Calu3 (cell line): ENCODE data around the gene RIN3. TPM values are rescaled to one million over a fixed set of nuclear protein-coding genes. Genes with fewer than 3 reads are reported as not detected.

ENCODE experiments used
- BruUV-seq: library from RNA; stranded (reverse); fragments of 400-500 nt; replicated peaks from 2 replicates; lab custom pipeline; 2021; lab: Mats Ljungman, UMichigan
- CTCF ChIA-PET: fragments of 300-600 bp; sonication (Branson Sonifier 250); formaldehyde crosslinking; loops from one replicate; lab custom pipeline; 2022; ENCODE audit warnings: antibody characterized with exemption; lab: Charles Lee
- DNase-seq: peaks from one replicate; pipeline ENCODE4 v3.0.0; 2022
- H3K27ac Mint-ChIP-seq: one replicate; pipeline ENCODE4 v1.8.0; 2022; ENCODE audit warnings: mixed read lengths; ENCODE audit not compliant: unreplicated experiment
- H3K27me3 Mint-ChIP-seq: one replicate; pipeline ENCODE4 v1.8.0; 2022; ENCODE audit warnings: mixed read lengths; ENCODE audit not compliant: unreplicated experiment
- H3K36me3 Mint-ChIP-seq: one replicate; pipeline ENCODE4 v1.8.0; 2022; ENCODE audit warnings: mild to moderate bottlenecking, moderate library complexity, mixed read lengths; ENCODE audit not compliant: insufficient read depth, unreplicated experiment
- H3K4me1 Mint-ChIP-seq: one replicate; pipeline ENCODE4 v1.8.0; 2022; ENCODE audit warnings: mild to moderate bottlenecking, low read depth, mixed read lengths; ENCODE audit not compliant: unreplicated experiment
- H3K4me3 Mint-ChIP-seq: one replicate; pipeline ENCODE4 v1.8.0; 2022; ENCODE audit warnings: mild to moderate bottlenecking, low read depth, moderate library complexity, mixed read lengths; ENCODE audit not compliant: unreplicated experiment
- H3K9me3 Mint-ChIP-seq: one replicate; pipeline ENCODE4 v1.8.0; 2022; ENCODE audit warnings: low read depth, mixed read lengths; ENCODE audit not compliant: unreplicated experiment
- CTCF ChIP-seq: fragments of 200-600 bp; IDR thresholded peaks from one replicate; pipeline ENCODE4 v1.8.0; 2022; ENCODE audit warnings: antibody characterized with exemption; ENCODE audit not compliant: unreplicated experiment
- intact Hi-C: fragments of 100-400 bp; cut with micrococcal nuclease; formaldehyde crosslinking; loops from one replicate; pipeline ENCODE4 v1.10.0; 2022; ENCODE audit not compliant: unreplicated experiment
- total RNA-seq: library from RNA; stranded (reverse); gene quantifications from 2 replicates; pipeline ENCODE4 v1.2.3, GENCODE V29; 2022

Gene RIN3
- total RNA-seq, 1 experiment from 2014 or later = 13.8 TPM

- Mint-ChIP-seq H3K4me1 (no peaks in the 10 kb centered on the region), H3K36me3 (peaks cover 3% of the 10 kb centered on the region), H3K4me3 (no peak overlapping the region), H3K9me3 (no peaks in the 10 kb centered on the region), H3K27me3 (peaks cover 40% of the 10 kb centered on the region), H3K27ac (no peak overlapping the region)
- no peak for DNase-seq
- BruUV-seq = no TSS peak
- intact Hi-C loops = no loop called here
- no peak for TF ChIP-seq CTCF
- CTCF ChIA-PET = no interaction called here
These were observed 184.8 kb downstream of the RIN3 start for GRCh38 chr14:92698393-92698792.

- Mint-ChIP-seq H3K27me3 (peaks cover 14% of the 10 kb centered on the region), H3K36me3 (peaks cover 14% of the 10 kb centered on the region), H3K27ac (no peak overlapping the region), H3K9me3 (no peaks in the 10 kb centered on the region), H3K4me1 (no peaks in the 10 kb centered on the region), H3K4me3 (no peak overlapping the region)
- DNase-seq = no peak
- intact Hi-C loops = no loop called here
- no peak for TF ChIP-seq CTCF
- CTCF ChIA-PET = no interaction called here
- no TSS peak for BruUV-seq
These were observed 188.2 kb downstream of the RIN3 start for GRCh38 chr14:92701826-92702225.

DNA sequence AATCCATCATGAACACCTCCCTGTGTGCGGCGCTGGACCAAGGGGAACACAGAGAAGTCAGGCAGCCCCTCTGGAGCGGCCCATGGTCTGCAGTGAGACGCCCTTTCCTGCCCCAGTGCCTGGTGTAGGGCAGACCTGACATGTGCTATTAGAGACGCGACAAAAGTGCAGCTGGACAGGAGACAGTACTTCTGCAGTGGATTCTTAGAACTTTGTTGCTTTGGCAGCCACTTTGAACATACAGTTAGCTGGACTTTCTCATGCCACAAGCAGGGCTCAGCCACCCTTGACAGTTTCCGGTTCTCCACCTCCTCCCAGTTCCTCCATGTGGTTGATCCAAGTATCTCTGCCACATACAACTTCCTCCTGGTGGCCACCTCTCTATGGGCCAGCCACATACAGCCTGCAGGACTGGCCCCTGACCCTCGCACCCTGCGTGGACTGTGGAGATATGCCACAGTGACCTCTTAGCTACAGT is 188.9 kb downstream of the RIN3 start:
- H3K27ac Mint-ChIP-seq = no peak overlapping the region
- peaks cover 14% of the 10 kb centered on the region for H3K36me3 Mint-ChIP-seq
- H3K4me3 Mint-ChIP-seq = no peak overlapping the region
- CTCF ChIA-PET = no interaction called here
- no peak for DNase-seq
- TF ChIP-seq CTCF = no peak
- no peaks in the 10 kb centered on the region for H3K4me1 Mint-ChIP-seq
- intact Hi-C loops = no loop called here
- no TSS peak for BruUV-seq
- H3K9me3 Mint-ChIP-seq = no peaks in the 10 kb centered on the region
- H3K27me3 Mint-ChIP-seq = peaks cover 7% of the 10 kb centered on the region

- no peak for DNase-seq
- intact Hi-C loops = no loop called here
- H3K9me3 Mint-ChIP-seq = no peaks in the 10 kb centered on the region
- peaks cover 14% of the 10 kb centered on the region for H3K36me3 Mint-ChIP-seq
- CTCF ChIA-PET = no interaction called here
- H3K27me3 Mint-ChIP-seq = no peaks in the 10 kb centered on the region
- no TSS peak for BruUV-seq
- H3K27ac Mint-ChIP-seq = no peak overlapping the region
- TF ChIP-seq CTCF = no peak
- no peaks in the 10 kb centered on the region for H3K4me1 Mint-ChIP-seq
- H3K4me3 Mint-ChIP-seq = no peak overlapping the region
These were observed 189.9 kb downstream of the RIN3 start for GRCh38 chr14:92703516-92703915.
